NCI-H510A (cell line): ENCODE measurements around the gene METAP1D.
"Not testable (repeated sequence)": the region's sequence is repeated elsewhere in the genome, so short reads cannot be mapped to it uniquely, and the experiment has no call there.

ENCODE experiments used
- DNase-seq: peaks from one replicate; lab custom pipeline; 2025; lab: John Stamatoyannopoulos, UW

METAP1D gene

GRCh38 chr2:172102391-172103359 lies 102.9 kb downstream of the METAP1D start, which contains the start of gene DLX2:
Gene DLX2, minus strand, starts transcription at chr2:172102900. Its CDS starts 362 bp downstream, at chr2:172102538.
- peak; percentile 97 for DNase-seq

- DNase-seq: peak; percentile 76
These were observed 103.9 kb downstream of the METAP1D start for GRCh38 chr2:172103471-172104272.

GRCh38 chr2:172105471-172106107 lies 105.8 kb downstream of the METAP1D start:
- DNase-seq: no peak

GRCh38 chr2:172106108-172106961 lies 106.6 kb downstream of the METAP1D start:
- DNase-seq: peak; percentile 27

- DNase-seq: no peak
These were observed 108.2 kb downstream of the METAP1D start for GRCh38 chr2:172107690-172108586.

GRCh38 chr2:172108587-172108930 lies 108.8 kb downstream of the METAP1D start:
- DNase-seq: no peak

- DNase-seq: no peak
These were observed 109.7 kb downstream of the METAP1D start for GRCh38 chr2:172109256-172109987.

- no peak for DNase-seq
These were observed 110.4 kb downstream of the METAP1D start for GRCh38 chr2:172109988-172110811.

- no peak for DNase-seq
These were observed 113.9 kb downstream of the METAP1D start for GRCh38 chr2:172113617-172114016.

- not testable (repeated sequence) for DNase-seq
These were observed 114.4 kb downstream of the METAP1D start for GRCh38 chr2:172114176-172114575.

GRCh38 chr2:172114579-172114978 lies 114.8 kb downstream of the METAP1D start:
- no peak for DNase-seq

GRCh38 chr2:172116107-172116506 lies 116.4 kb downstream of the METAP1D start:
- no peak for DNase-seq

- no peak for DNase-seq
These were observed 119.3 kb downstream of the METAP1D start for GRCh38 chr2:172119089-172119488.

GRCh38 chr2:172120118-172120517 lies 120.4 kb downstream of the METAP1D start:
- DNase-seq: no peak

- no peak for DNase-seq
These were observed 128.7 kb downstream of the METAP1D start for GRCh38 chr2:172128484-172128883.

GRCh38 chr2:172129404-172129803 lies 129.7 kb downstream of the METAP1D start:
- DNase-seq: no peak
